IPS DF 6.9 (cell line): Measurements from ENCODE around the gene CCDC7.
"Not testable (repeated sequence)": the region's sequence is repeated elsewhere in the genome, so short reads cannot be mapped to it uniquely, and the experiment has no call there.

Experiments used
- DNase-seq: peaks from one replicate; pipeline ENCODE4 v3.0.0-alpha.2; 2013; ENCODE audit warnings: low read depth, low spot score
- H3K27ac ChIP-seq: one replicate; pipeline ENCODE4 v1.5.1; 2013; ENCODE audit warnings: low read length, control low read depth
- H3K27me3 ChIP-seq: 2 replicates; pipeline ENCODE4 v1.6.1; 2013; ENCODE audit warnings: mild to moderate bottlenecking, low read length; ENCODE audit not compliant: control insufficient read depth, insufficient read depth
- H3K36me3 ChIP-seq: 2 replicates; pipeline ENCODE4 v1.6.1; 2013; ENCODE audit warnings: low read length; ENCODE audit not compliant: control insufficient read depth, insufficient read depth
- H3K4me1 ChIP-seq: 2 replicates; pipeline ENCODE4 v1.6.1; 2013; ENCODE audit warnings: low read length; ENCODE audit not compliant: control insufficient read depth, insufficient read depth
- H3K4me3 ChIP-seq: 2 replicates; pipeline ENCODE4 v1.5.1; 2013; ENCODE audit warnings: mild to moderate bottlenecking, low read length
- H3K9me3 ChIP-seq: 2 replicates; pipeline ENCODE4 v1.6.1; 2013; ENCODE audit warnings: low read length, inconsistent platforms; ENCODE audit not compliant: control insufficient read depth, insufficient read depth
- WGBS: extraction: QIAGEN DNeasy Blood & Tissue Kit; methylation state at CpG from one replicate; pipeline ENCODE4 v1.1.7; 2013; ENCODE audit warnings: mixed read lengths, missing lambda C conversion rate; ENCODE audit not compliant: insufficient read length, insufficient coverage; 5-methylcytosine and 5-hydroxymethylcytosine counted together

Gene CCDC7

DNA sequence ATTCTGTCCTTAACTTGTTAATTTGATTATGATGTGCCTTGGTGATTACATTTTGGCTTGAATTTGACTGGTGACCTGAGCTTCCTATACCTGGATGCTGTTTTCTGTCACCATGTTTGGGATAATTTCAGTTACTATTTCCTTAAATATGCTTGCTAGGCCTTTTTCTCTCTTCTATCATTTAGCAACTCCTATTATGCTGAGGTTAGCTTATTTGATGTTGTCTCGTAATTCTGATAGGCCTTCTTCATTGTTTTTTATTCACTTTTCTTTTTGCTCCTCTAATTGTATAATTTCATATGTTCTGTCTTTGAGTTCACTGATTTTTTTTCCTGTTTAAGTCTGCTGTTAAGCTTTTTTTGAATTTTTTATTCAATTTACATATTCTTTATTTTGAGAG is 327.2 kb downstream of the CCDC7 start:
- no peak for DNase-seq
- no peak overlapping the region for H3K27ac ChIP-seq
- no peaks in the 10 kb centered on the region for H3K27me3 ChIP-seq
- H3K4me1 ChIP-seq = no peaks in the 10 kb centered on the region
- no peaks in the 10 kb centered on the region for H3K36me3 ChIP-seq
- no peak overlapping the region for H3K4me3 ChIP-seq
- WGBS = no CpG with 5 or more reads among the region's 1 CpG
- no peaks in the 10 kb centered on the region for H3K9me3 ChIP-seq

DNA sequence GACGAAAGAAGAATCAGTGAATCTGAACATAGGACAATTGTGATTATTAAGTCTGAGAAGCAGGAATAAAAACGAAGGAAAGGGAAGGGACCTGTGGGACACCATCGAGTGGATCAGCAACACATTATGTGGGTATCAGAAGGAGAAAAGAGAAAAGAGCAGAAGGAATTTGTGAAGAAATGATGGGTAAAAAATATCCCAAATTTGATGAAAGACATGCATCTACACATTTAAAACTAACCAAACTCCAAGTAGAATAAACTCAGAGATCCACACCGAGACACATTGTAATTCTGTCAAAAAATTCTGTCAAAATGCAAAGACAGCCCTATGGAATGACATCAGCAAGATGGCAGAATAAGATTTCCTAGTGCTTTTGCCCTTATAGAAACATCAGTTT is 341.0 kb downstream of the CCDC7 start:
- no peaks in the 10 kb centered on the region for H3K27me3 ChIP-seq
- H3K4me1 ChIP-seq = no peaks in the 10 kb centered on the region
- 100% methylated on average over 1 of the region's 4 CpGs for WGBS
- no peak for DNase-seq
- no peaks in the 10 kb centered on the region for H3K9me3 ChIP-seq
- H3K27ac ChIP-seq = no peak overlapping the region
- H3K4me3 ChIP-seq = no peak overlapping the region
- no peaks in the 10 kb centered on the region for H3K36me3 ChIP-seq

DNA sequence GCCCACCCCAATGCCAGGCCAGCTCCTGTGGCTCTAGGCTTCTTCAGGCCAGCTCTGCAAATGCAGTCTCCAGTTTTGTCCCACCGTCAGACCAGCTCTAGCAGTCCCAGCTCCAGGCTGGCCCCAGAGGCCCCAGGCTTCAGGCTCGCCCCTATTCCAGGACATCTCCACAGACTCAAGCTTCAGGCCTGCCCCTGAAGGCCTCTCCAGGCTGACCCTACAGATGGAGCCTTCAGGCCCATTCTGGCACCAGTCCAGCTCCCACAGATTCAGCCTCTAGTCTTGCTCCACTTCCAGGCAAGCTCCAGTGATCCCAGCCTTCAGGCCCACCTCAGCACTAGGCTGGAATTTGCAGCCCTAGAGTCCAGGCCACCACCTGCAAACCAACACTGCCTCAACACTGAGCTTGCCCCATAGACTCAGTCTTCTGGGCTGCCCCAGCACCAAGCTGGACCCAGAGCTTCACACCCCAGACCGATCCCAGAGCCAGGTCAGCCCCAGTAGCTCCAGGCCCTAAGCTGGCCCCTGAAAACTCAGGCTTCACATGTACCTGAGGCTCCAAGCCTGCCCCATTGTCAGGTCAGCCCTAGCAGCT is 341.8 kb downstream of the CCDC7 start:
- H3K4me3 ChIP-seq = no peak overlapping the region
- H3K27me3 ChIP-seq = no peaks in the 10 kb centered on the region
- no peaks in the 10 kb centered on the region for H3K36me3 ChIP-seq
- no peaks in the 10 kb centered on the region for H3K4me1 ChIP-seq
- H3K27ac ChIP-seq = no peak overlapping the region
- no peak for DNase-seq
- H3K9me3 ChIP-seq = no peaks in the 10 kb centered on the region
- WGBS = no CpG with 5 or more reads among the region's 3 CpGs

DNA sequence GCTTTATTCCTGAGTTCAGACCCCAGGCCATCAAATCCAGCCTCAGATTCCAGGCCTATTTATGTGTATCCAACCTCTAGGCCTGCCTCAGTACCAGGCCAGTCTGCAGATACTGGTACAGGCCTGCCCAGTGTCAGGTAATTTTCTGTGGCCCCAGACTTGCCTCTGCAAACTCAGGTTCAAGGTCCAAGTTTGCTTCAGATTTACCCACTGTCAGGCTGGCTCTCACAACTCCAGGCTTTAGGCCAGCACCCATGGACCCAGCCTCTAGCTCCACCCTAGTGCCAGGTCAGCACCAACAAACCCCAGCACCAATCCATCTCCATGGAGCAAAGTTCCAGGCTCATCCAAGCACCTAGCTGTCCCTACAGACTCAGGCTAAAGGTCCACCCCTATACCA is 342.4 kb downstream of the CCDC7 start:
- Histone ChIP-seq H3K9me3 (no peaks in the 10 kb centered on the region), H3K36me3 (no peaks in the 10 kb centered on the region), H3K4me1 (no peaks in the 10 kb centered on the region), H3K27ac (no peak overlapping the region), H3K27me3 (no peaks in the 10 kb centered on the region), H3K4me3 (no peak overlapping the region)
- no peak for DNase-seq

DNA sequence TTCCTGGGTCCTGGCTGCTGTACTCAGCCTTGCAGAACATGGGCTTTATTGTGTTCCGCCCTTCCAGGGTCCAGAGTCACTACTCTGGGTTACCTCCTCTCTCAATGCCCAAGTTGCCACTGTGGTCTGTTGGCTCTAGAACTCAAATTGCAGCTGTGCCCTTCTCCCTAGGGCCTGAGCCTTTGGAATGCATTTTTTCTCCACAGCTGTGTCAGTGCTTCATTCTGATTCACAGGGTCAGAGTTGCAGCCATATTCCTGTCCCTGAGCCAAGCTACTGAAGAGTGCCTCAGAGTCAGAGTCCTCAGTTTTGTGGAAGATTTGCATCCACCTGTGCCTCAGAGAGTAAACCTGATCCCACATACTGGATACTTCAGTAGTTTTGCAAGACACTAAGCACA is 344.5 kb downstream of the CCDC7 start:
- WGBS = no CpG with 5 or more reads among the region's 1 CpG
- no peaks in the 10 kb centered on the region for H3K4me1 ChIP-seq
- no peaks in the 10 kb centered on the region for H3K27me3 ChIP-seq
- no peak for DNase-seq
- no peaks in the 10 kb centered on the region for H3K36me3 ChIP-seq
- no peaks in the 10 kb centered on the region for H3K9me3 ChIP-seq
- no peak overlapping the region for H3K4me3 ChIP-seq
- H3K27ac ChIP-seq = no peak overlapping the region

DNA sequence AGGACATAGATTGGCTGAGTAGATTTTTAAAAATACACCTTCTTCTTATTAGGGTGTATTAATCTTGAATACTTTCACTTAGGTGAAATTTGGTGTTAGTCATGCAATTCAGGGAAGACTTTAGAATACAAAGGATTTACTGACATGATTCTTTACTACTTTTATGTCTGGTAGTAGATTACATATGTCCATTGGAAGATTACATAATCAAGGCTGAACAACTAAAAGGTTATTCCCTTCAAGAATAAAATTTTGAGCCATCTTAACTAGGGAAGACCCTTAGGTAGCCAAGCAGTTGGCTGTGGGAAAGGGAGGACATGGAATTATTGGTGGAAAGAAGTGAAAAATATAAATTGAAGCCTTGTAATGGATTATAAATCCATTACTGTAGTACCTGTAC is 347.1 kb downstream of the CCDC7 start:
- H3K4me1 ChIP-seq = no peaks in the 10 kb centered on the region
- H3K36me3 ChIP-seq = no peaks in the 10 kb centered on the region
- no peak for DNase-seq
- H3K27ac ChIP-seq = no peak overlapping the region
- no peaks in the 10 kb centered on the region for H3K9me3 ChIP-seq
- H3K4me3 ChIP-seq = no peak overlapping the region
- H3K27me3 ChIP-seq = no peaks in the 10 kb centered on the region

DNA sequence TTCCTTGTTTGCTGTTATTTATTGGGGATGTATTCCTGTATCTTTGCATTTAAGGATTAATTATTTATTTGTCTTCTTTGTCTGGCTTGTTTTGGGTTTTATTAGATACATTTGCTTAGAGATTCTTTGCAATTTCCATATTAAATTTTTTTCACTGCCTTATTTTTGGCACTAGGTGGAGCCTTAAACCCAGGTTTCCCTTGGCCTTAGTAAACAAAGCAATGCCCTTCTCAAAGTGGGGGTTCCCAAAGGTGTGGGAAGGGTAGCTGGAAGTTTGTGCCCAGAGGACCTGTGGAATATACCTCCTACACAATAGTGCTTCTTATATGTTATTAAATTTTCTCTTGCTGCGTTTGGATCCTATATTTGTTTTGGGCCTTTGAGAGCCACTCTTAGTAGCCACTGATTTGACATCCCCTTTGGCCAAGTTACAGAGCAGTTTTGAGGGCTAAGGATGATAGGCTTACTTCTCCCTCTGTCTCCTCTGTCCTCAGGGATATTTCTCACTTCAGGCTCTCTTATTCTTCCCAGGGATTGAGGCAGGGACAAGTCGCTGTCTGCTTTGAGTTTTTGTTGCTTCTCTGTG is 349.8 kb downstream of the CCDC7 start:
- Histone ChIP-seq H3K9me3 (no peaks in the 10 kb centered on the region), H3K27ac (no peak overlapping the region), H3K4me3 (no peak overlapping the region), H3K4me1 (no peaks in the 10 kb centered on the region), H3K27me3 (no peaks in the 10 kb centered on the region), H3K36me3 (no peaks in the 10 kb centered on the region)
- DNase-seq = no peak
- WGBS = no CpG with 5 or more reads among the region's 2 CpGs

DNA sequence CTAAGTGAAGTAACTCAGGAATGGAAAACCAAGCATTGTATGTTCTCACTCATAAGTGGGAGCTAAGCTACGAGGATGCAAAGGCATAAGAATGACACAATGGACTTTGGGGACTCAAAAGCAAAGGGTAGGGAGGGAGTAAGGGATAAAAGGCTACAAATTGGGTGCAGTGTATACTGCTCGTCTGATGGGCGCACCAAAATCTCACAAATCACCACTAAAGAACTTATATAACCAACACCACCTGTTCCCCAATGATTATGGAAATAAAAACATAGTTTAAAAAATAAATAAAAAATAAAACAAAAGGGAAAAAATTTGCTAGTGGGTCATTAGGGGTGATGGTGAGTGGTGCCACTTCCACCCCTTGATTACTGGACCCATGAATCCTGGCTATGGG is 351.5 kb downstream of the CCDC7 start:
- DNase-seq, H3K27ac ChIP-seq, H3K9me3 ChIP-seq, H3K4me1 ChIP-seq, H3K27me3 ChIP-seq, H3K4me3 ChIP-seq, H3K36me3 ChIP-seq: not testable (repeated sequence)
- no CpG with 5 or more reads among the region's 3 CpGs for WGBS

DNA sequence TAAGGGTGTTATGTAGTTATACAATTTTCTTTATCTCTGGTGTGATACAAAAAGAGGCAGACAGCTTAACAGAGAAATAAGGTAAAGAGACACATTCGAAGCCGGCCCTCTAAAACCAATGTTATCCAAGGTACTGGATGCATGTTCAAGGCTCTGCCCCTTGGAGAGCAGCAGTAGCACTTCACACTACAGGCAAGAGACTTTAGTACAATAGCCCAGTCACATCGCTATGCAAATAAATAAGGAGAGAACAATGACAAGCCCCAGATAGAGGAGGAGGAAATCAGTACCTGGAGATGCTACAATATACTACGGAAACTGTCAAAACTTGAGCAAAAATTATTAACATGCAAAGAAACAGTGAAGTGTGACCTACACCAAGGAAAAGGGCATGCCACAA is 401.0 kb downstream of the CCDC7 start:
- Histone ChIP-seq H3K36me3 (no peaks in the 10 kb centered on the region), H3K27ac (no peak overlapping the region), H3K9me3 (no peaks in the 10 kb centered on the region), H3K4me1 (no peaks in the 10 kb centered on the region), H3K27me3 (no peaks in the 10 kb centered on the region), H3K4me3 (no peak overlapping the region)
- WGBS = no CpG with 5 or more reads among the region's 4 CpGs
- no peak for DNase-seq

DNA sequence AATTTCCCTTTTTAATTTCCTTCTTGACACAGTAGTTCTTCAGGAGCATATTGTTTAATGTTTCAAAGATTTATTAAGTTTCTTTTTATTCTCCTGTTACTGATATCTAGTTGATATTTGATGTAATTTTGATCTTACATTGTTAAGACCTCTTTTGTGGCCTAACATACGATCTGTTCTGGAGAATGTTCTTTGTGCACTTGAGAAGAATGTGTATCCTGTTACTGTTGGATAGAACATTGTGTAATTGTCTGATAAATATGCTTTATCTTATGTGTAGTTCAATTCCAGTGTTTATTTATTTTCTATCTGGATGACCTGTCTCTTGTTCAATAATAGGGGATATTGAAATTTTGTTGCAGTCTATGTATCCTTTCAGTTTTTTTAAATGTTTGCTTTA is 405.4 kb downstream of the CCDC7 start:
- Histone ChIP-seq H3K4me1 (no peaks in the 10 kb centered on the region), H3K4me3 (no peak overlapping the region), H3K27me3 (no peaks in the 10 kb centered on the region), H3K27ac (no peak overlapping the region), H3K36me3 (no peaks in the 10 kb centered on the region), H3K9me3 (no peaks in the 10 kb centered on the region)
- WGBS = no CpG with 5 or more reads among the region's 1 CpG
- no peak for DNase-seq

DNA sequence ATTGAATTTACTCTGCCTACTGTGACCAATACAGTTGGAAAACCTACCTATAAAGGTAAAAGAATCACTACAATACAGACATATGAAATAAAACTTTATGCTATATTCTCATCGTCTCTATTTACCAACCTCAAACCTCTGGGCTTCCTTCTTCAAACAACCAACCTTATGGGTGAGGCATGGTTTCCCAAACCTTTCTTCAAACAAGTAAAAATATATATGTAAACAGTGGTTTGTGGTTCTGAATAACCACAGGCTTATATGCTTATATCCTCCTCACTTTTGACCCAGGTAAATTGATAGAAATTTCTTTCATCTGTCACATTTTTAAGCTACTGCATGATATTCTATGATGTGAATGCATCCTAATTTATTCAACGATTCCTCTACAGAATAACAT is 408.5 kb downstream of the CCDC7 start:
- WGBS = 100% methylated on average over 1 of the region's 2 CpGs
- Histone ChIP-seq H3K27me3 (no peaks in the 10 kb centered on the region), H3K27ac (no peak overlapping the region), H3K4me3 (no peak overlapping the region), H3K9me3 (no peaks in the 10 kb centered on the region), H3K4me1 (no peaks in the 10 kb centered on the region), H3K36me3 (no peaks in the 10 kb centered on the region)
- no peak for DNase-seq
